ENCODE measurements around the gene ADAM17. TPM values are rescaled to one million over a fixed set of nuclear protein-coding genes. Genes with fewer than 3 reads are reported as not detected.
"Not testable (repeated sequence)": the region's sequence is repeated elsewhere in the genome, so short reads cannot be mapped to it uniquely, and the experiment has no call there.

The ADAM17 gene
- total and polyA plus RNA-seq, 7 donors: 7.4 to 36.3 (median 16.1) TPM

GRCh38 chr2:9592699-9593098, 37.1 kb upstream of the ADAM17 start:
- ATAC-seq (no peak), DNase-seq (no peak)
- WGBS, 3 donors: 74 to 78% (median 75%) methylated on average over 3 of the region's 3 CpGs
- Histone ChIP-seq H3K27me3 (ENCODE audit: insufficient read depth in 3 of 3, low read length in 2 of 3) (no peaks in the 10 kb centered on the region), H3K27ac (no peak overlapping the region), H3K4me1 (peaks cover 32% of the 10 kb centered on the region), H3K36me3 (ENCODE audit: insufficient read depth in 1 of 2, low read depth in 1 of 2) (peaks cover 4 to 36% of the 10 kb centered on the region in 2 donors), H3K9me3 (no peaks in the 10 kb centered on the region), H3K4me3 (no peak overlapping the region)
- intact Hi-C loops (cut with DNase I): loop anchor here in 1 of 2 donors (2.0 kb wide), 1 partner anchor 70 kb away; no protein-coding TSS in a partner anchor
- no peak for TF ChIP-seq CTCF (IDR thresholded peaks at IDR 0.05)

GRCh38 chr2:9590641-9591040, 35.0 kb upstream of the ADAM17 start:
- WGBS, 3 donors: 82 to 88% (median 84%) methylated on average over 3 of the region's 3 CpGs
- no peak for TF ChIP-seq CTCF (IDR thresholded peaks at IDR 0.05)
- Histone ChIP-seq H3K4me3 (no peak overlapping the region), H3K4me1 (peaks cover 22% of the 10 kb centered on the region), H3K36me3 (ENCODE audit: insufficient read depth in 1 of 2, low read depth in 1 of 2) (peaks cover 4 to 56% of the 10 kb centered on the region in 2 donors), H3K9me3 (no peaks in the 10 kb centered on the region), H3K27me3 (ENCODE audit: insufficient read depth in 3 of 3, low read length in 2 of 3) (no peaks in the 10 kb centered on the region), H3K27ac (no peak overlapping the region)
- intact Hi-C loops (cut with DNase I): no loop called here
- DNase-seq: no peak
- no peak for ATAC-seq

- WGBS, 3 donors: 89 to 93% (median 90%) methylated on average over 3 of the region's 3 CpGs
- no peak for ATAC-seq
- intact Hi-C loops (cut with DNase I): no loop called here
Measured at GRCh38 chr2:9586465-9586864, 30.8 kb upstream of the ADAM17 start.

GRCh38 chr2:9585486-9585885, 29.9 kb upstream of the ADAM17 start:
- intact Hi-C loops (cut with DNase I): no loop called here
- no peak for DNase-seq
- no peaks in the 10 kb centered on the region for H3K27me3 ChIP-seq (ENCODE audit: insufficient read depth in 3 of 3, low read length in 2 of 3)
- no peaks in the 10 kb centered on the region for H3K9me3 ChIP-seq
- H3K4me1 ChIP-seq: peaks cover 2% of the 10 kb centered on the region
- H3K27ac ChIP-seq: no peak overlapping the region
- peaks cover 4 to 85% of the 10 kb centered on the region in 2 donors for H3K36me3 ChIP-seq (ENCODE audit: insufficient read depth in 1 of 2, low read depth in 1 of 2)
- ATAC-seq: no peak
- no peak for TF ChIP-seq CTCF (IDR thresholded peaks at IDR 0.05)
- no peak overlapping the region for H3K4me3 ChIP-seq
- WGBS, 3 donors: 97 to 99% (median 98%) methylated on average over 5 of the region's 5 CpGs

More at GRCh38 chr2:9586465-9586864, 30.8 kb upstream of the ADAM17 start:
- Histone ChIP-seq H3K27ac (no peak overlapping the region), H3K27me3 (ENCODE audit: insufficient read depth in 3 of 3, low read length in 2 of 3) (no peaks in the 10 kb centered on the region), H3K4me3 (no peak overlapping the region), H3K4me1 (peaks cover 5% of the 10 kb centered on the region), H3K36me3 (ENCODE audit: insufficient read depth in 1 of 2, low read depth in 1 of 2) (peaks cover 4 to 91% of the 10 kb centered on the region in 2 donors), H3K9me3 (no peaks in the 10 kb centered on the region)
- no peak for TF ChIP-seq CTCF (IDR thresholded peaks at IDR 0.05)
- DNase-seq: no peak

- ATAC-seq; intact Hi-C loops (cut with DNase I); H3K4me1 ChIP-seq; H3K27ac ChIP-seq; DNase-seq; H3K9me3 ChIP-seq; H3K27me3 ChIP-seq (ENCODE audit: insufficient read depth in 3 of 3, low read length in 2 of 3); H3K4me3 ChIP-seq: not testable (repeated sequence)
- H3K36me3 ChIP-seq (ENCODE audit: insufficient read depth in 1 of 2, low read depth in 1 of 2): peaks cover 4 to 85% of the 10 kb centered on the region in 2 donors
Measured at GRCh38 chr2:9584902-9585301, 29.3 kb upstream of the ADAM17 start.
